Neural cell (in vitro differentiated cells): Measurements from ENCODE around the gene CCDC40.

Source experiments
- CTCF ChIP-seq: fragments of 450-650 bp; IDR thresholded peaks from 2 replicates; pipeline ENCODE4 v1.5.1; 2014; ENCODE audit warnings: antibody characterized with exemption, mild to moderate bottlenecking, moderate library complexity; ENCODE audit not compliant: poor library complexity, severe bottlenecking
- EP300 ChIP-seq: fragments of 450-650 bp; conservative IDR thresholded peaks from 2 replicates; pipeline ENCODE4 v1.6.1; 2014; ENCODE audit warnings: antibody characterized with exemption, mild to moderate bottlenecking, moderate library complexity; ENCODE audit not compliant: poor library complexity, severe bottlenecking
- POLR2AphosphoS5 ChIP-seq: IDR thresholded peaks from 2 replicates; pipeline ENCODE4 v1.6.1; 2012
- RAD21 ChIP-seq: fragments of 450-650 bp; conservative IDR thresholded peaks from 2 replicates; pipeline ENCODE4 v1.6.1; 2014; ENCODE audit warnings: antibody characterized with exemption, mild to moderate bottlenecking, moderate library complexity

- TF ChIP-seq CTCF (no peak), POLR2AphosphoS5 (no peak), EP300 (no peak), RAD21 (no peak)
Measured at GRCh38 chr17:80012765-80013741, 23.4 kb upstream of the CCDC40 start.
